ENCODE measurements around the gene NKAIN4.

NKAIN4 gene

GRCh38 chr20:63243604-63244247 is 10.5 kb downstream of the NKAIN4 start:
- CTCF ChIA-PET, result no interaction called here

GRCh38 chr20:63242736-63243135 is 11.5 kb downstream of the NKAIN4 start:
- TF ChIP-seq SUZ12 (IDR thresholded peaks at IDR 0.05) (no peak), CTBP1 (IDR thresholded peaks at IDR 0.05; ENCODE audit: borderline replicate concordance) (no peak), FOXK2 (IDR thresholded peaks at IDR 0.05) (no peak), NFRKB (IDR thresholded peaks at IDR 0.05) (no peak), FOXA1 (IDR thresholded peaks at IDR 0.05) (no peak), BHLHE40 (IDR thresholded peaks at IDR 0.05; ENCODE audit: borderline replicate concordance) (no peak), FOXM1 (IDR thresholded peaks at IDR 0.05; ENCODE audit: borderline replicate concordance) (no peak), SP1 (IDR thresholded peaks at IDR 0.05) (no peak), L3MBTL2 (conservative IDR thresholded peaks at IDR 0.05) (no peak), HDGF (IDR thresholded peaks at IDR 0.05; ENCODE audit: borderline replicate concordance) (no peak), LEF1 (IDR thresholded peaks at IDR 0.05; ENCODE audit: borderline replicate concordance) (no peak), PKNOX1 (IDR thresholded peaks at IDR 0.05) (no peak), ZNF384 (IDR thresholded peaks at IDR 0.05) (no peak), TARDBP (IDR thresholded peaks at IDR 0.05) (no peak), ARNT (IDR thresholded peaks at IDR 0.05) (no peak), ELF4 (IDR thresholded peaks at IDR 0.05) (no peak)
- ChIA-PET POLR2A (no interaction called here), CTCF (no interaction called here)
- no peak for DNase-seq (ENCODE audit: extremely low spot score)

More at GRCh38 chr20:63243604-63244247, 10.5 kb downstream of the NKAIN4 start:
- DNase-seq (ENCODE audit: extremely low spot score), result no peak
- TF ChIP-seq SP1 (IDR thresholded peaks at IDR 0.05) (no peak), ELF4 (IDR thresholded peaks at IDR 0.05) (no peak), ARNT (IDR thresholded peaks at IDR 0.05) (no peak), TARDBP (IDR thresholded peaks at IDR 0.05) (no peak), PKNOX1 (IDR thresholded peaks at IDR 0.05) (no peak), SUZ12 (IDR thresholded peaks at IDR 0.05) (no peak), ZNF384 (IDR thresholded peaks at IDR 0.05) (no peak)
- POLR2A ChIA-PET, result no interaction called here

GRCh38 chr20:63241272-63241671 is 13.0 kb downstream of the NKAIN4 start:
- CTCF ChIA-PET, result interaction anchor here (1.3 kb wide), 1 partner anchor 18 kb away, joined by 5 read pairs; no protein-coding TSS in a partner anchor
- TF ChIP-seq NFRKB (IDR thresholded peaks at IDR 0.05) (no peak), CTBP1 (IDR thresholded peaks at IDR 0.05; ENCODE audit: borderline replicate concordance) (no peak), ARNT (IDR thresholded peaks at IDR 0.05) (no peak), FOXK2 (IDR thresholded peaks at IDR 0.05) (no peak), SUZ12 (IDR thresholded peaks at IDR 0.05) (no peak), LEF1 (IDR thresholded peaks at IDR 0.05; ENCODE audit: borderline replicate concordance) (no peak), ELF4 (IDR thresholded peaks at IDR 0.05) (no peak), TARDBP (IDR thresholded peaks at IDR 0.05) (no peak), FOXA1 (IDR thresholded peaks at IDR 0.05) (no peak), FOXM1 (IDR thresholded peaks at IDR 0.05; ENCODE audit: borderline replicate concordance) (no peak)
- no peak for DNase-seq (ENCODE audit: extremely low spot score)
- POLR2A ChIA-PET, result no interaction called here

GRCh38 chr20:63240004-63240403 is 14.3 kb downstream of the NKAIN4 start:
- CTCF ChIA-PET, result no interaction called here
- POLR2A ChIA-PET, result no interaction called here

GRCh38 chr20:63239431-63239830 is 14.8 kb downstream of the NKAIN4 start:
- no peak for DNase-seq (ENCODE audit: extremely low spot score)
- TF ChIP-seq L3MBTL2 (conservative IDR thresholded peaks at IDR 0.05) (no peak), FOXA1 (IDR thresholded peaks at IDR 0.05) (no peak), SUZ12 (IDR thresholded peaks at IDR 0.05) (no peak), ELF4 (IDR thresholded peaks at IDR 0.05) (no peak), ZNF384 (IDR thresholded peaks at IDR 0.05) (no peak), NFRKB (IDR thresholded peaks at IDR 0.05) (no peak), LEF1 (IDR thresholded peaks at IDR 0.05; ENCODE audit: borderline replicate concordance) (no peak), FOXM1 (IDR thresholded peaks at IDR 0.05; ENCODE audit: borderline replicate concordance) (no peak), FOXK2 (IDR thresholded peaks at IDR 0.05) (no peak), ARNT (IDR thresholded peaks at IDR 0.05) (no peak), PKNOX1 (IDR thresholded peaks at IDR 0.05) (no peak), CTBP1 (IDR thresholded peaks at IDR 0.05; ENCODE audit: borderline replicate concordance) (no peak), HDGF (IDR thresholded peaks at IDR 0.05; ENCODE audit: borderline replicate concordance) (no peak), BHLHE40 (IDR thresholded peaks at IDR 0.05; ENCODE audit: borderline replicate concordance) (no peak), TARDBP (IDR thresholded peaks at IDR 0.05) (no peak), SP1 (IDR thresholded peaks at IDR 0.05) (no peak)
- ChIA-PET POLR2A (no interaction called here), CTCF (interaction anchor here (0.6 kb wide), 1 partner anchor 740 kb away, joined by 3 read pairs; no protein-coding TSS in a partner anchor)

More at GRCh38 chr20:63240004-63240403, 14.3 kb downstream of the NKAIN4 start:
- DNase-seq (ENCODE audit: extremely low spot score), result no peak
- TF ChIP-seq ELF4 (IDR thresholded peaks at IDR 0.05), result no peak
- TF ChIP-seq CTBP1 (IDR thresholded peaks at IDR 0.05; ENCODE audit: borderline replicate concordance), result no peak
- no peak for TF ChIP-seq BHLHE40 (IDR thresholded peaks at IDR 0.05; ENCODE audit: borderline replicate concordance)
- no peak for TF ChIP-seq SUZ12 (IDR thresholded peaks at IDR 0.05)
- no peak for TF ChIP-seq L3MBTL2 (conservative IDR thresholded peaks at IDR 0.05)
- TF ChIP-seq NFRKB (IDR thresholded peaks at IDR 0.05), result no peak
- TF ChIP-seq FOXA1 (IDR thresholded peaks at IDR 0.05), result no peak
- no peak for TF ChIP-seq FOXK2 (IDR thresholded peaks at IDR 0.05)
- TF ChIP-seq PKNOX1 (IDR thresholded peaks at IDR 0.05), result no peak
- no peak for TF ChIP-seq ZNF384 (IDR thresholded peaks at IDR 0.05)
- no peak for TF ChIP-seq ARNT (IDR thresholded peaks at IDR 0.05)
- TF ChIP-seq LEF1 (IDR thresholded peaks at IDR 0.05; ENCODE audit: borderline replicate concordance), result no peak
- TF ChIP-seq SP1 (IDR thresholded peaks at IDR 0.05), result no peak
- TF ChIP-seq HDGF (IDR thresholded peaks at IDR 0.05; ENCODE audit: borderline replicate concordance), result no peak
- TF ChIP-seq FOXM1 (IDR thresholded peaks at IDR 0.05; ENCODE audit: borderline replicate concordance), result no peak
- TF ChIP-seq TARDBP (IDR thresholded peaks at IDR 0.05), result no peak
